ENCODE results near the gene SIGLEC10.

DNA sequence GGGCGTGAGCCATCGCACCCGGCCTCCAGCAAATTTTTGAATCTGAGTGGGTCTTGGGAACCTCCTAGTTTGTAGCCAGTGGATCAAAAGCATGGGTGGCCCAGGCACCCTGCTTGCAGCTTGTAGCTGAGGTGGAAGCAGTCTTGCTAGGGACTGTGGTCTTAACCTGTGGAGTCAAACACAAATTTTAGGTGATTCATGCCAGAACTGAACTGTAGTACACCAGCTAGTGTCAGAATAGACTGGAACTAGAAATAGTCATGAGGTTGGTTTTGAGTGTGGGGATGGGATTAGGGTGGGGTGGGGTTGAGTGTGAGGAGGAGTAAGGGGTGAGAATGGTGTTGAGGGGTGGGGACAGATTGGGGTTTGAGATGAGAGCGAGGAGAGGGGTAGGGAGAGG lies 35.4 kb downstream of the SIGLEC10 start:
- TF ChIP-seq, protein P1, sequence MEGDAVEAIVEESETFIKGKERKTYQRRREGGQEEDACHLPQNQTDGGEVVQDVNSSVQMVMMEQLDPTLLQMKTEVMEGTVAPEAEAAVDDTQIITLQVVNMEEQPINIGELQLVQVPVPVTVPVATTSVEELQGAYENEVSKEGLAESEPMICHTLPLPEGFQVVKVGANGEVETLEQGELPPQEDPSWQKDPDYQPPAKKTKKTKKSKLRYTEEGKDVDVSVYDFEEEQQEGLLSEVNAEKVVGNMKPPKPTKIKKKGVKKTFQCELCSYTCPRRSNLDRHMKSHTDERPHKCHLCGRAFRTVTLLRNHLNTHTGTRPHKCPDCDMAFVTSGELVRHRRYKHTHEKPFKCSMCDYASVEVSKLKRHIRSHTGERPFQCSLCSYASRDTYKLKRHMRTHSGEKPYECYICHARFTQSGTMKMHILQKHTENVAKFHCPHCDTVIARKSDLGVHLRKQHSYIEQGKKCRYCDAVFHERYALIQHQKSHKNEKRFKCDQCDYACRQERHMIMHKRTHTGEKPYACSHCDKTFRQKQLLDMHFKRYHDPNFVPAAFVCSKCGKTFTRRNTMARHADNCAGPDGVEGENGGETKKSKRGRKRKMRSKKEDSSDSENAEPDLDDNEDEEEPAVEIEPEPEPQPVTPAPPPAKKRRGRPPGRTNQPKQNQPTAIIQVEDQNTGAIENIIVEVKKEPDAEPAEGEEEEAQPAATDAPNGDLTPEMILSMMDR (IDR thresholded peaks at IDR 0.05; ENCODE audit: borderline replicate concordance, extremely low read depth, low read length, poor library complexity, severe bottlenecking), result no peak
- no peak for TF ChIP-seq EZH2 (IDR thresholded peaks at IDR 0.05; ENCODE audit: borderline replicate concordance, low read depth, low read length, severe bottlenecking)

Data from DND-41 (cell line).